SU-DHL-6 (cell line): ENCODE results near the gene UBL4A.

ENCODE experiments used
- H2AFZ ChIP-seq: fragments of 200-600 bp; sonication (generic); 2 replicates; pipeline ENCODE4 v1.6.1; 2014; ENCODE audit warnings: low read depth, mild to moderate bottlenecking, moderate library complexity, mixed read lengths, antibody characterized with exemption, low read length; ENCODE audit not compliant: severe bottlenecking
- H3F3A ChIP-seq: fragments of 200-600 bp; shearing (Covaris generic); 2 replicates; pipeline ENCODE4 v1.6.0; 2016; ENCODE audit warnings: antibody characterized with exemption, mild to moderate bottlenecking; ENCODE audit not compliant: insufficient read depth
- H3K27ac ChIP-seq: fragments of 200-600 bp; sonication (generic); 2 replicates; pipeline ENCODE4 v1.5.1; 2016; ENCODE audit warnings: low read depth, mild to moderate bottlenecking, low read length, moderate library complexity, mixed read lengths
- H3K27me3 ChIP-seq: fragments of 200-600 bp; sonication (generic), shearing (Covaris generic); 2 replicates; pipeline ENCODE4 v1.6.0; 2014; ENCODE audit warnings: mild to moderate bottlenecking, low read length
- H3K36me3 ChIP-seq: fragments of 200-600 bp; sonication (generic); 2 replicates; pipeline ENCODE4 v1.6.1; 2014; ENCODE audit warnings: mild to moderate bottlenecking, low read length, mixed read lengths
- H3K4me2 ChIP-seq: fragments of 300-600, 200-600 bp; shearing (Covaris generic), sonication (generic); 2 replicates; pipeline ENCODE4 v1.6.0; 2014; ENCODE audit warnings: low read length, low read depth, mild to moderate bottlenecking; ENCODE audit not compliant: poor library complexity, severe bottlenecking
- H3K4me3 ChIP-seq: fragments of 200-600 bp; sonication (generic); 2 replicates; pipeline ENCODE4 v1.5.1; 2014; ENCODE audit warnings: antibody characterized with exemption, low read length, mild to moderate bottlenecking, mixed read lengths; ENCODE audit not compliant: insufficient read depth, poor library complexity, severe bottlenecking
- H3K79me2 ChIP-seq: fragments of 200-600 bp; sonication (generic); 2 replicates; pipeline ENCODE4 v1.6.1; 2014; ENCODE audit warnings: mild to moderate bottlenecking, low read length, moderate library complexity; ENCODE audit not compliant: insufficient read depth
- H3K9ac ChIP-seq: fragments of 200-600 bp; sonication (generic); 2 replicates; pipeline ENCODE4 v1.7.0; 2014; ENCODE audit warnings: mild to moderate bottlenecking, low read length
- H3K9me2 ChIP-seq: fragments of 200-600 bp; sonication (generic); replicated peaks from 2 replicates; pipeline ENCODE4 v1.6.1; 2014; ENCODE audit warnings: low read length; ENCODE audit not compliant: insufficient read depth
- H3K9me3 ChIP-seq: fragments of 200-600 bp; sonication (generic); 2 replicates; pipeline ENCODE4 v1.6.1; 2014; ENCODE audit warnings: low read length, mixed read lengths; ENCODE audit not compliant: insufficient read depth
- H4K20me1 ChIP-seq: fragments of 200-600 bp; sonication (generic); 2 replicates; pipeline ENCODE4 v1.6.1; 2014; ENCODE audit warnings: low read depth, mild to moderate bottlenecking, antibody characterized with exemption, low read length, moderate library complexity, mixed read lengths
- CTCF ChIP-seq: fragments of 200-600 bp; sonication (generic); IDR thresholded peaks from one replicate; pipeline ENCODE4 v1.5.1; 2017; ENCODE audit warnings: antibody characterized with exemption, mild to moderate bottlenecking, low read length, moderate library complexity; ENCODE audit not compliant: insufficient read depth, poor library complexity, severe bottlenecking
- EZH2phosphoT487 ChIP-seq: fragments of 200-600 bp; sonication (generic), shearing (Covaris generic); conservative IDR thresholded peaks from 2 replicates; pipeline ENCODE4 v1.6.1; 2018; ENCODE audit warnings: mild to moderate bottlenecking, antibody characterized with exemption, low read length, moderate library complexity, mixed read lengths

The UBL4A gene

GRCh38 chrX:154532690-154533089 is 46.3 kb upstream of the UBL4A start:
- H3F3A ChIP-seq = no peaks in the 10 kb centered on the region
- H3K4me2 ChIP-seq = no peak overlapping the region
- H3K9ac ChIP-seq = no peak overlapping the region
- no peak overlapping the region for H3K4me3 ChIP-seq
- H3K36me3 ChIP-seq = no peaks in the 10 kb centered on the region
- no peak overlapping the region for H3K27ac ChIP-seq
- H3K79me2 ChIP-seq = no peaks in the 10 kb centered on the region
- TF ChIP-seq CTCF = no peak
- no peak for TF ChIP-seq EZH2phosphoT487
- H3K27me3 ChIP-seq = no peaks in the 10 kb centered on the region
- no peak overlapping the region for H2AFZ ChIP-seq
- H3K9me3 ChIP-seq = no peaks in the 10 kb centered on the region
- H3K9me2 ChIP-seq = no peaks in the 10 kb centered on the region
- no peaks in the 10 kb centered on the region for H4K20me1 ChIP-seq

- Histone ChIP-seq H3K27me3 (no peaks in the 10 kb centered on the region), H3K36me3 (no peaks in the 10 kb centered on the region), H3K79me2 (no peaks in the 10 kb centered on the region), H3K4me3 (no peak overlapping the region), H3K9me3 (no peaks in the 10 kb centered on the region), H3K27ac (no peak overlapping the region), H3K4me2 (no peak overlapping the region), H3K9ac (no peak overlapping the region), H4K20me1 (no peaks in the 10 kb centered on the region), H3K9me2 (no peaks in the 10 kb centered on the region), H2AFZ (no peak overlapping the region), H3F3A (no peaks in the 10 kb centered on the region)
- TF ChIP-seq CTCF (no peak), EZH2phosphoT487 (no peak)
Observed at GRCh38 chrX:154531626-154532025, 45.2 kb upstream of the UBL4A start.

- TF ChIP-seq EZH2phosphoT487 = no peak
- no peak for TF ChIP-seq CTCF
- no peaks in the 10 kb centered on the region for H3K36me3 ChIP-seq
Observed at GRCh38 chrX:154530286-154530685, 43.9 kb upstream of the UBL4A start.

More at GRCh38 chrX:154530286-154530685, 43.9 kb upstream of the UBL4A start:
- Histone ChIP-seq H3K4me2 (no peak overlapping the region), H3F3A (no peaks in the 10 kb centered on the region), H3K9ac (no peak overlapping the region), H3K9me2 (no peaks in the 10 kb centered on the region), H3K27ac (no peak overlapping the region), H2AFZ (no peak overlapping the region), H3K4me3 (no peak overlapping the region), H3K79me2 (no peaks in the 10 kb centered on the region), H3K9me3 (no peaks in the 10 kb centered on the region), H4K20me1 (no peaks in the 10 kb centered on the region), H3K27me3 (no peaks in the 10 kb centered on the region)
